HG02852 (cell line): ENCODE data around the gene ARHGAP15.

Experiments used
- ATAC-seq: cut with Tn5 transposase; IDR thresholded peaks from one replicate; pipeline ENCODE4 v1.9.1; 2021; ENCODE audit warnings: mild to moderate bottlenecking, moderate library complexity; ENCODE audit not compliant: unreplicated experiment

The ARHGAP15 gene

DNA sequence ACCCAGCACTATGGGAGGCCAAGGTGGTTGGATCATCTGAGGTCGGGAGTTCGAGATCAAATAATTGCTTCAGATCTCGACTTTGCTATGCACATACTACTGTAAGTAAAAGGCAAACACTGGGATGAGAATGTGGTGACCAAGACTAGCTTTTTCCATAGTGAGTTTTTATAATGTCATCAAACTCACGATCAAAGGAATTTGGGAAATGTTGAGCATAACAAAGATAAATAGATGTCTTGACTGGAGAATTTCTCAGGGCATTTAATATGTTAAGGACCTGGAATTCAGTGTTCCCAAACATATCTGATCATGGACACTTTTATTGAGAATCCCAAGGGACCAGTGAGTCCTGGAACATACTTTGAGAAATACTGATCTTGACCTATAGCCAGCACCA is 205.6 kb downstream of the ARHGAP15 start:
- no peak for ATAC-seq

DNA sequence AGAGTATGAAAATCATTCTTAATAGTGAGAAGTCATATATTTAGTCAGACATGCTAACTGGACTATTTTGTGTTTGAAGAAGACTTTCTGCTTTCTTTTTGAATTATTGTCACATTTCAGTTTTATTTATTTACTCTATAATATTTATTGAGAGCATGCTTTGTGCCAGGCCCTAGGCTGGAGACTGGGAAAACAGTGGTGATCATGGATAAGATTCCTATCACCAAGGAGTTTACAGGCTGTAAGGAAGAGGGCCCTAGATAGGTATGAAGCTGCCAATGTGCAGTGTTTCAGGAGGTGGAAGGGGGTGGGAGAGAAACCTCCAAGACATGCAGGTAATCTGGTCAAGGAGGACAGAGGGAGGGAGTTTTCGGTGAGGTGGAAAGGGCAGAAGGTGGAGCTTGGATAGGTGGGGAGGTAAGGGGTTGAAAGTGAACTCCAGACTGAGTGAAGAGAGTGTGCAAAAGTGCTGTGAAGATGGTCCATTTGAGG is 207.5 kb downstream of the ARHGAP15 start:
- no peak for ATAC-seq

DNA sequence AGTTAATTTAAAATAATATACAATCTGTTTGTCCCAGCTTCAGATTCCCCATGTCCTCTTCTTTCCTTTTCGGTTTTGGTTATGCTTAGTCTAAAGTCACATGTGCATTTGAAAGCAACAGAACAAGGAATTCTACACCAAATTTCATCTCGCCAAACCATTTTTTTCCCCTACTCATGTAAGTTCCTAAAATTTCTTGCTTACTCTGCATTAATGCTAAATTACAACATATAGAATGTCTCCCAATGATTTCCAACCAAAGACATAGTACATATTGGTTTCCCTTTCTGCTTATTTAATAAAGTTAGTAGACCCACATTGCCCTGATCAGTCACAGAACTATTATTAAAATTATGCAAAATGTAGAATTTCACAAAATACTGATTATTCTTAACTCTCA is 212.3 kb downstream of the ARHGAP15 start:
- no peak for ATAC-seq

DNA sequence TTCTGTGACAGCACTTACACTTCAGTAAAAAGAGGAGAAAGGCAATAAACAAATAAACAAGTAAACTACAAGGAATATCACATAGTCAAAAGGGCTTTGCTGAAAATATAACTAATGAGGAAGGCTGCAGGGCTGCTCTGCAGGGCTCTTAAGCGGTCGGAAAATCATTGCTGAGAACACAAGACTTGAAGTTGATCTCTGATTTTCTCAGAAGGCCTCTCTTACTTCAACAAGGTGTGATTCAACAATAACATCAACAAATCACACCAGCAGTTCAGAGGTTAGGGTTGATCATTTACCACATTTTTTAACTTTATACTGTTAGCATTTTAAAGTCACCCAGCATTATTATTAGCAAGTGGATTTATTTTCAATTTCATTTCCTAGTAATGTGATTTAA is 215.6 kb downstream of the ARHGAP15 start:
- ATAC-seq, result no peak

DNA sequence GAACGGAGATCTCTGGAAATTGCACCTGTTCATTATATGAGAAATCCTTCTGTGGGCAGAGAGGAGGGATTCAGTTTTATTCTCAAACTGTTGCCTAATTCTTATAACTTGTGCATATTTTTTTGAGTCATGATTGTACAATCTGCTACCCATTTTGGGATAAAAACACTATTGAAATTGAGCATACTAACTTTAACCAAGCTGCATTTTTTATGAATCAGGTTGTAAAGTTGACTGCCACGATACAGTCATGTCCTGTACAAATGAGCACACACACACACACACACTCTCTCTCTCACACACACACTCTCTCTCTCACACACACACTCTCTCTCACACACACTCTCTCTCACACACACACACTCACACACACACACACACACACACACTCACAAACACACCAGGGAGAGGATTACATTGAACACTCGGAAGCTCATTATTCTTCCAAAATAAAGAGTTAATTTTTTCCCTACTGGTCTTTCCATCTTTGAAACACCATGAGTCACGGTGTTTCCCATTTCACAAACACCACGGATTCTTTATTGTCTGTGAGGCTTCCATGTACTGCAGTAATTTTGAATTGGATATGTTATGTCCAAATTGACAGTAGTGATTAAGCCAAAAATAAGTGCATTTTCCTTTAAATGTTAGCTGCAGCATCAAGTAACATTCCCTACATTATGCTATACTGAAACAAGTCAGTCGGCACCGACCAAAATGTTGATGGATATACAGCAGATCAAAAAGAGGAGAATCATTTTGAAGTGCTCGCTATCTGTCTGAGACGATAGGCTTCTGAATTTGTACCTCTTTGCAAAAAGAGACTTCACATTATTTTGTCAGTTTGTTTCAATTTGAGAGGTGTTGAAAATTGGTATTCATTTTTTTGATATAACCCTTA is 216.9 kb downstream of the ARHGAP15 start:
- ATAC-seq, result no peak

DNA sequence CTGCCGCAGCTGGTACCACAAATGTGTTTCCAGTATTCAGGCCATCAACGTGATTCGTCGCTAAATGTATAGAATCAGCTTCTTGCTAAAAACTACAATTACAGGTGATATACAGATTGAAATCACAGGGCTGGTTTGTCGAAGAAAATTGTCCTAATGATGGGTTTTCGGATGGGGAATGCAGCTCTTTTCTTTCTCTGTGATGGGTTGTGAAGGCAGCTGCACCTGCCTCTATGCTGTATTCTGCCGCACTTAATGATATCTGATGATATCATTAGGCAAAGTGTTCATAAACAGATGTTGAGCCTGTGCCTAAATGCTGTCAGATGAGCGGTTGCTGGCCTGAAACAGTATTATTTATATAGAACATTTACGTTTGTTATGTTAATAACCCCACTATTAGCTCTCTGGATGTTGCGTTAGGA is 218.1 kb downstream of the ARHGAP15 start:
- ATAC-seq, result no peak

DNA sequence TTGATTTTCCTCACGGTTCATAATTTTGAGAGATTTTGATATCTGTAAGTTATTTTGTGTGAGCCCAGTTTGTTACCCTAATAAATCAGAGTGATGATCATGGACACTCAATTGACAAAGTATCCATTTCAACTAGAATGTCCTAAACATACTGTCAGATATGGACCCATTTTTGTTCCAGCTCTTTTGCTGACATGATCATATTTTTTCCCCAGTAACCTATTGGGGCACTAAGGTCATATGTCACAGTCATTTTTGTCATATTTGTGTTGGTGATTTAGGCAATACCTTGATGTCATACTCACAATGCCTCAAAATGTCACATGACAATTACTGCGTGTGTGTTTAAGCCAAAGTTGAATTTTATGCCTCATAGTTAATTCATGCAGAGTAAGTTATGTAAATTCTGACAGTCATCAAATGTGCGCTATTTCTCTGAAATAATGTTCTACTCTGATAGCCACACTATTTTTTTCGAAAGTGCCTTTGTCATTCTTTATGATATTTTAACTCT is 218.7 kb downstream of the ARHGAP15 start:
- no peak for ATAC-seq

DNA sequence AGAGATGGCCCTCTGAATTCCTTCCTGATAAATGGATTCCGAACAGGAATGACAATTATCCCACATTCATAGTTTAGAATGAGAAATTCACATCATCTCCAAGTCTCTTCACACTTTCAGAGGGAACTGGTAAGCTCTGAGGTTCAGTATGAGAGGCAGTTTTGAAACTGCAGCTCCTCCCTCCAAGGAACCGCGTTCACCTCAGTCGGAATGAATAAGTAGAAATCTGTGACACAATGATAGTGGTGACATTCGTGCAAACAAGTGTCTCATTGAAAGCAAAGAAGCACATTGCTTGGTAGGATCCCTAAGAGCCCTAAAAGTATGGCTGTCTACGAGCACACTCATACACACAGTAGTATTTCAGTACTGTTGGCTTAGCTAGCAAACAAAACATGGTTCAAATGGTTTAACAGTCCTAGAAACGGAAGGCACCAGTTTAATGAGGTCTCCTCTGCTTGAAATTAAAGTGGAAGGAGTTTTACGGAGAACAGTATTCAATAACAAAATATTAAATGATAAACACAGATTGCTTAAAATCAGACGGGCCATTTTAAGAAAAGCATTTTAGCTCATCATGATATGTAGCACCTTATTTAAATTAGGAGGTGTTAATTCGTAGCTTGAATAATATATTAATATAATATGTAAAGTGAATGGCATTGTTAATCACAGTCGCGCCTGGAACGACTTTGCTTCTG is 225.0 kb downstream of the ARHGAP15 start:
- ATAC-seq, result no peak

DNA sequence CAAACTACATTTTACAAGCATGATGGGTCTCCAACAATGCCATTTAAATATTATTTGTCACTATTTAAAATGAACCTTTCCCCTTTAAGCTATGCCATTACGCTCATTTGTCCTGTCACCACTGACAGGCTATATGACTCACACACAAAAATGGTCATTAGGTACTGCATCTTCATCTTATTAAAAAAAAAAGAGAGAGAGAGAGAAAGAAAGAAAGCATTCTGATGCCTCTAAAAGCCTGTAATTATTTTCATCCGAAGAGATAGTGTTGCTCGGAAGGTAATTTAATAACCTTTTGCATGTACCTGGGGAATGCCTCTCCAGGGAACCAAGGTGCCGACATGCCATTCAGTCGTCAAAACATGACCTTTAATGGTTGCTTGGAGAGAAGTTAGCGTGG is 226.7 kb downstream of the ARHGAP15 start:
- ATAC-seq, result no peak

DNA sequence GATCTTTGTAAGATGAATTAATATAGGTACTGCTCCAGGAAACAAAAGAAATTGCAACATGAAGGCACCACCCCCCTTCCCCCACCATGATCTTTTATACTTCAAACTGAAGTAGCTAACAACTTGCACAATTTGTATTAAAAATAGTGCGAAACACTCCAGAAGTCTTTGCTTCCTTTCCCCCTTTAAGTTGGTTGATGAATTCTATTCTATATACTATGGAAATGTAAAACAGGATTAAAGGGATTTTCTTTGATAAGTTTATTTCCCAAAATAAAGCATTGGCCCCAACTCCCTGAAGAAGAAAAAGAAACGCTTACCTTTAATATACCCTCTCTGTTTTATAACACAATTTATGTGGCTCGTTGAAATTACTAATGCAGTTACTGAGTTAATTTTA is 227.1 kb downstream of the ARHGAP15 start:
- no peak for ATAC-seq

DNA sequence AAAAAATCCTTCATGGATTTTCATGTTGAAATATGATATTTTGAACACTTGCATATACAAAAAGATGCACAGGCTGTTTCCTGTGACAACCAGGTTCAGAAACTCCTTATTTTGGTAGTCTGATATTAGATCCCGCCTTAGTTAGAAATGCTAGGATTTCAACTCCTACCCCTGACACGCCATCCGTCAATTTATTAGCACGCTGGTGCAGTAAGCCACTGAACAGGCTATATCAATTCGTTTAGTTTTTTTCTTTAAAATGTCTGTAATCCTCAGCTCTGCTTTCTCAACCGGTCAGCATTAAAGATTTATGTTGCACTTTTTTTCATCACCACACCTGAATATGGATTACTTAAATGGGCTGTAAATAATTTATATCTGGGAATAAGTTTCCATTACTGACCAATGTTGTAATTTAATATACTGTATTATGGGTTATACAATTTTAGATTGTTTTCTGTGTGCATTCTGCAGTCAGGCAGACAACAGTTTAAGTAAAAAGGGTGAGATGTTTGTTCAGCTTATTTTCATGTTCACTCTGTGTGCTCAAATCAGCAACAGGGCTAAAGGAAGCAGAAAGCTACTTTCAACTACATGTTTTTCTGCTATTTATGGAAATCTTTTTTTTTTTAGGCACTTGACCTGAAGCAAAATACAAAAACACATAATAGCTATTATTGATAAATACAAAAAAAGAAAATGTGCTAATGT is 227.7 kb downstream of the ARHGAP15 start:
- no peak for ATAC-seq

DNA sequence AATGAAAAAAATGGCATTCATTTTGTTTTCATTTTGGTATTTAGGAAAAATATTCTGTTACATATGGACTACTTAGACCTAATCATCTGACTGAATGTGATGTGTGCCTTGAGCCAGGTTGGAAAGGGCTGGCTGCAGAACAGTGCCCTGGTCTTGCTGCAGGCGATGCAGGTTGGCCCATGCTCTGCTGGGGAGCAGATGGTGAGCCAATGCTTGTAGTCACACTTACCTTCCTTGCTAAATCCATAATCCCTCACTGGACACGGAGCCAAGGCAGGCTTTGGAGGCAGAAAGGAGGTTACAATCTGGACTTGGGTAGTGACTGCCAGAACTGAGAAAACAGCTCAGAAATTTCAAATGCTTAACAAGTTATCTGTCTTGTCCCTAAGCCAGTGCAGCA is 228.7 kb downstream of the ARHGAP15 start:
- no peak for ATAC-seq

DNA sequence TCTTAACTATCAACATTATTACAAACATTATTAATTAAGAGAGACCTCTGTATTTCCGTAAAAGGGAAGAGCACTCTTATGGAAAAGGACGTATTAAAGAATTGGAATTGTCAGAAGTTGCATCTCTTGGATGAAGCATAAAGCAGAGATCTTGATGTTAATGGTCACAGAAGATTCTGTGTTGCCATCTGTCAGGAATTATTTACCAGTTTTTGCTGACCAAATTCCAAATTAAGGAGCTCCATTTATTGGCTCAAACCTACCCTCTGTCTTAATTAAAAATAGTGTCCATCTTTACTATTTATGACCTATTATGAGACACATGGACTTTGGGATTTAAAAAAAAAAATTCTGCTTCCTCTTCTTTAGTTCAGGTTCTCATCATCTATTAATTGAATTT is 232.1 kb downstream of the ARHGAP15 start:
- no peak for ATAC-seq

DNA sequence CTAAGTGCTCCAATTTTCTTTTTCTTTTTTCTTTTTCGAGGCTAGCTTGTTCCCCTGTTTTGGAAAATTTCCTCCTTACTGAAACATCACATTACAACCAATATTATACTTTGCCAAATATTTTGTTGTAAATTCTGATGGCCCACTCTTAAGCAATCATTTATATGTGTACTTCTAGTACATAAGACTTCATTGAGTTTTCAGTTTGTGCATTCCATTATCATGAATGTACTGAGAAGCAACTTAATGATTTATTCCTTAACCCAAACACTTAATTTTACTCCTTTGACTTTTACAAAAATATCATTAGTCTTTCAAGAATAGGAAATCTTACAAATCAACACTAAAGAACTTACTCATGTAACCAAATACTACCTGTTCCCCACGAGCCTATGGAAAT is 242.4 kb downstream of the ARHGAP15 start:
- ATAC-seq, result no peak

DNA sequence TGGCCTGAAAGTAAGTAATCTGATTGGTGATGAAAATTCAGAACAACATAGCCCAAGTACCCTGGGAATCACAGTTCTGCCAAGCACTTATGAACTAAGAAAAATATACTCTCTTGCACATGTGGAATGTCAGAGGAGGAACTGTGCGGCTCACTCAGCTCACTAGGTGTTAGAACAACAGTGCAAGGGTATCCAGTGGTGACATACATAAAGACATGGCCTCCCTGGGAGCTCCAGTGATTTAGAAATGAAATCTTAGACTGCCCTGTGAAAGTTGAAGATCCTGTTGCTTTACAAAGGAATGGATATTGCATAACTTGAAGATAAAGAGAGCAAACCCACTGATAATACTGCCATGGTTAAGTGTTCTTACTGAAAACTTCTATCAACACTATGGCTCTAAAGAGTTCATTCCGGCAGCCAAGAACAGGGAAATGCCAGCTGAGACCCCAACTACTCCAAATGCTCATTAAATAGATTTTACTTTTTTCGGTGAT is 246.2 kb downstream of the ARHGAP15 start:
- no peak for ATAC-seq

DNA sequence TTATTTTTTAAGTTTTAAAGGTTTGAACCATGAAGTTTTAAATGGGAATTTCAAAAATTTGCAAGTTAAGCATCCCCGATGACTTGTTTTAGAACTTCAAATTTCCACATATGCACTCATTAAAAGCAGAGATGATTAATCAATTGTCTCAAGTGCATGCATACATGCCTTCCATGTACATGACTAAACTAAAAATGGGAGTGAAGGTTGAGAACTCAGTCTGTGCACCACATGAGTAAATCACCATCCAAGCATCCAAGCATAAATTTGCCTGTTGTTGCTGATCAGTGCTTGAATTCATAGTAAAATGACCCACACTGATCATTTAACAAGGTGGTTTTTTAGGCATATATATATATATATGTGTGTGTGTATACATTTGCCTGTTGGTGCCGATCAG is 249.8 kb downstream of the ARHGAP15 start:
- no peak for ATAC-seq

DNA sequence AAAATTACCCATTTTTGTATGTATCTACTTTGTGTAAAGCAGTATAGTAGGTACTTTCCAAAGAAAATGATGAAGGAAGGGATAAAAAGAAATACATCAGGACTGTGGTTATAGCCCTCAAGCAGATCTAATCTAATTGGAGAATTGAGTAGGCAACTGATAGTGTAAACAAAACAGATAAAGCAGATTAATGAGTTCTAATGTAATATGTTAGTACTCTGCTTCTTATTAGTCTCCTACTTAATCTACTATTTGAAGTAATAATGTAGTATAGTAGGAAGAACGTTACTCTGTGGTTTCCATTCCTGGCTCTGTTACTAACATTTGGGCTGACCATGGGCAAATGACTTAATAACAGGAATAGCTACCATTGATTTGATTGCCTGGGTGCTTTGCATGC is 250.7 kb downstream of the ARHGAP15 start:
- no peak for ATAC-seq

DNA sequence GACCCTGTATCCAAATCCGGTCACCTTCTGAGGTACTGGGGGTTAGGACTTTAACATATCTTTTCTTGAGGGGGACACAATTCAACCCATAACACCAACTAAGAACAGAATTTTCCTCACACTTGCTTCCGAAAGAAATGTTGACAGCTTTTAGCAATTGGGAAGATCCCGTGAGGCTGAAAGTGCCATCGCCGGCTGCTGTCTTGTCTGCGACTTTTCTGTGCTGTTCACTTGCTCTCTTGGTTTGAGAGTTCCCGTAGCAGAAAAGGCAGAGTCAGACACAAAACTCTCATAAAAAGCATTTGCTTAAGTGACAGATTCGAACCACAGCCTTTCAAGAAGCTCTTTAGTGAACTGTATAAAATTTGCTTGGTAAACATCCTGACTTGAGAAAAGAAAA is 253.4 kb downstream of the ARHGAP15 start:
- ATAC-seq, result no peak

DNA sequence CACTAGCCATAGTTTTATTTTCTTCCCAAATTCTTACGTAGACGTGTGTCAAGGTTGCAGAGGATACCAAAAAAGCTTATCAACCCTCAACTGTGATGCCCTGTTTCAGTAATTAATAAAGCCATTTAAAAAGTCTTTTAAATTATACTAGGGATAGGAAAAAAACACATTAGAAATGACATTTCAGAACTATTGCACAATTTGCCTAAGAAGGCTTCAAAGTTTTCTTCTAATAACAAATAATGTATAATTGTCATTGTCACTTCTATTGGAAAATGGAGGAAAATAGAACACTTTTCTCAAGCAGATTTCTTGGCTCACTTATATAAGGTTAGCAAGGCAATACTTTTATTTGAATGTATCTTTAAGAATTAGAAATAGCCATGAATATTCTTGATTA is 253.8 kb downstream of the ARHGAP15 start:
- no peak for ATAC-seq

DNA sequence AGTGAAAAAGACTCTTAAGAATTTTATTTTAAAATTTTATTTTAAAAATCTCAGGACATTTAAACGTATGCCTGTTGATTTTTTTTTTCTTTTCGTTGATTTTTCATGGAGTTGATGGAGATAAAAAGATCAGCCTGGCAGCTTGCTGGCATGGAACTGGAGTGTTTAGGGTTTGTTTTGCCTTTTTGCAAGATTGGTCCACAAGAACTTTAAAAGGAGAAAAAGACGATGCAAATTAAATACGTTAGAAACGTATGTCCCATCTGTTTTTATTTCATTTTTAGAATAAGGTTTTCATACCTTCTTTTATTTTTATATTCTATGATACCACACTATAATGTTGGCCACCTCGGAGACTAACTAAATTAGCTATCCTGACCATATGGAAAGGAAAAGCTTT is 254.9 kb downstream of the ARHGAP15 start:
- no peak for ATAC-seq

DNA sequence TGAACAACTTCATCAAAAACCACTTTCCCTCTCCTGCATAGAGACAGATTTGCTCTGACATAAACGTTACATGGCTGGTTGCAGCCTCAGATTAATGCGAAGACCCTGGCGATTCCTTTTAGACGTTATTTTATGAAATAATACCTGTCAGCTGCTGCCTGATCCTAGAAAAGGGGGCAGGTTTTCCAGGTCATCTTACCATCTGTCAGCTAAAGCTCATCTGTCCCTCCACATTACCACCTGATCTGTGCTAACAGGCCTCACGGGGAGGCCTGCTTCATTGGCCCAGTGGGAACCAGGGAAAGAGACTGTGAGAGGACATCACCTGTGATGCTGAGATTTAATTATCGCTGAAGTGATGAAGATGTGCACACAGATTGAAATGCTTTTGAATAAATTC is 261.0 kb downstream of the ARHGAP15 start:
- ATAC-seq, result no peak
